ENCODE measurements around the gene UBXN6.
A peak's percentile ranks its signal among the peaks of the same experiment; 100 is the strongest.

UBXN6 gene

DNA sequence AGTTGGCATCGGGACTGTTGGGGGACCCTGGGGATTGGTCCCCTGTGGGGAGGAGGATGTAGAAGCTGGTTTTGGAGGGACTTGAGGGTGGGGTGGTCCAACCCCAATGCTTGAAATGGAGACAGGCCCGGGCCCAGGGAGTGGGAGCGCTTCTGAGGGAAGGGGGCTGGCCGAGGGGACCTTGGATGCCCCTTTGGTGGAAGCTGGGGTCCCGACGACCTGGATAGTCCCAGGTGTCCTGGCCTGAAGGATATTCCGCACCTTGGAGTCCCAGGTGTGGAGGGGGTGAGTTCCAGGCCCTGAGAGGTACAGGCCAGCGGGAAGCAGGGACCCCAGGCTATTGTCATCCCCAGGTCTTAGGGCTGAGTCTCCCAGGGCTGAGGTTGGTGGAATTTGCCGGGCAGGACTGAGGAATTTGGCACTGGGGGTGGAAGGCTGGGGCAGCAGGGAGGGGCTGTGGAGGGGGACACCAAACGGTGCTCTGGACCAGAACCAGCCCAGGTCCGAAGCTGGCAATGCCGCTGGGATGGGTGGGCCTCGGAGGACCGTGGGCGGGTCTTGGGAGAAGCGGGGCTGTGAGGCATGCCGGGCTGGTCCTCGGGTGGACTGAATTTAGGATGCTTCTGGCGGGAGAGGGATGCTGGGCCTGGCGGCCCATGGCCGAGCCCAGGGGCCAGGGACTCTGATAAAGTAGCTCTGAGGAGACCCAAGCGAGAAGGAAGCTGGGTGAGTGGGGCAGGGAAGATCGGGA, 16.3 kb upstream of the UBXN6 start:
- CTCF ChIA-PET = interaction anchor here (0.9 to 1.0 kb wide), 2 partner anchors 9 to 74 kb away, joined by 3 read pairs; partner anchors contain the start of gene SH3GL1
- POLR2A ChIA-PET = interaction anchor here (0.5 kb wide), 1 partner anchor 93 kb away, joined by 4 read pairs; no protein-coding TSS in a partner anchor
- TF ChIP-seq CTCF (IDR thresholded peaks at IDR 0.05; ENCODE audit: control extremely low read depth, extremely low read depth, low read depth, missing control alignments) = no peak
- no peak for DNase-seq (ENCODE audit: extremely low spot score)

- ChIA-PET CTCF (no interaction called here), POLR2A (no interaction called here)
- no peak for DNase-seq (ENCODE audit: extremely low spot score)
- TF ChIP-seq CTCF (IDR thresholded peaks at IDR 0.05; ENCODE audit: control extremely low read depth, extremely low read depth, low read depth, missing control alignments) = no peak
These were observed 15.6 kb upstream of the UBXN6 start for GRCh38 chr19:4473011-4473762.

GRCh38 chr19:4472174-4472974, 14.8 kb upstream of the UBXN6 start, which contains the start of gene HDGFL2:
Gene HDGFL2 (plus strand): TSS chr19:4472297. CDS start chr19:4472351, 54 bp downstream.
- TF ChIP-seq CTCF (IDR thresholded peaks at IDR 0.05; ENCODE audit: control extremely low read depth, extremely low read depth, low read depth, missing control alignments) = no peak
- CTCF ChIA-PET = interaction anchor here (0.9 to 1.3 kb wide), 4 partner anchors 70 to 261 kb away, joined by 3 to 10 read pairs (median 4); partner anchors contain the start of genes CHAF1A and SH3GL1
- POLR2A ChIA-PET = no interaction called here
- DNase-seq (ENCODE audit: extremely low spot score) = no peak

DNA sequence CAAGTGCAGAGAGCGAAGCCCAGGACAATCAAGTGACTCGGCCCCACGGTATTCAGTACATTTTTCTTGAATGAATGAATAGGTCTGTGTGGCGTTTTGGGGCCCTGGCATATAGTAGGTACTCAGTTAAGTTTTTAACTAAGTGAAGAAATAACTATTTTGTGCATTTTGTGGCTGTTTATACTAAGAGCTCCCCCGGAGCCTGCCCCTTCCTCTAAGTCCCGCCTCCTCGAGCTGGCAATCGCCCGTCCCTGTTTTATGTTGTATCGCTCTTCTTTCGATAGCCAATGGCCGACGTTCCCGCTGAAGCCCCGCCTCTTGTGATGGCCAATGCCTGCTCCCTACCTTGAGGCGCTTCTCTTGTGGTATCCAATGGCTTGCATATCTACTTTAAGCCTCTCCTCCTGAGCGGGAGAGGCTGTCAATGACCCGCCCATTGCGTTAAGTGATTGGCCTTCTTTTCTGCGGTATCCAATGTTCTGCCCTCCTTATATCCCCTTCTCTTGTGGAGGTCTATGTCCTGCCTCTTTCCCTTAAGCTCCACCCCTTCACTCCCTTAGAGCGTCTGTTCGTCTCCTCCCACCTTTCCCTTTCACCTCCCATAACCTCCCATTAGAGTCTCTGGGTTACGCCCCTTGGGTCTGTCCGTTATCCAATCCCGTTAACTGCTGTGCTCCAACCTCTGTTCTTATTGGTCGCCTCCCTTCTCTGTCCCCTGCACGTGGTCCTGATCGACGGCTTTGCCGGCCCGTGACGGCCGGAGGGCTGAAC, 14.0 kb upstream of the UBXN6 start:
- CTCF ChIA-PET = interaction anchor here (0.7 to 1.7 kb wide), 13 partner anchors 11 to 1521 kb away, joined by 3 to 10 read pairs (median 3); partner anchors contain the start of genes CHAF1A, FEM1A, PLIN5 and SH3GL1
- POLR2A ChIA-PET = interaction anchor here (0.5 to 1.5 kb wide), 5 partner anchors 10 to 162 kb away, joined by 3 to 6 read pairs (median 4); partner anchors contain the start of gene CHAF1A
- no peak for TF ChIP-seq CTCF (IDR thresholded peaks at IDR 0.05; ENCODE audit: control extremely low read depth, extremely low read depth, low read depth, missing control alignments)

GRCh38 chr19:4467835-4468234, 10.2 kb upstream of the UBXN6 start:
- POLR2A ChIA-PET = no interaction called here
- no peak for DNase-seq (ENCODE audit: extremely low spot score)
- no peak for TF ChIP-seq CTCF (IDR thresholded peaks at IDR 0.05; ENCODE audit: control extremely low read depth, extremely low read depth, low read depth, missing control alignments)
- CTCF ChIA-PET = no interaction called here

More for the DNA sequence above, 14.0 kb upstream of the UBXN6 start:
- DNase-seq (ENCODE audit: extremely low spot score) = peak; percentile 98
